ENCODE data around the gene ECEL1.

Gene ECEL1

GRCh38 chr2:232483311-232483922 lies 4.2 kb downstream of the ECEL1 start:
- no peak for DNase-seq

DNA sequence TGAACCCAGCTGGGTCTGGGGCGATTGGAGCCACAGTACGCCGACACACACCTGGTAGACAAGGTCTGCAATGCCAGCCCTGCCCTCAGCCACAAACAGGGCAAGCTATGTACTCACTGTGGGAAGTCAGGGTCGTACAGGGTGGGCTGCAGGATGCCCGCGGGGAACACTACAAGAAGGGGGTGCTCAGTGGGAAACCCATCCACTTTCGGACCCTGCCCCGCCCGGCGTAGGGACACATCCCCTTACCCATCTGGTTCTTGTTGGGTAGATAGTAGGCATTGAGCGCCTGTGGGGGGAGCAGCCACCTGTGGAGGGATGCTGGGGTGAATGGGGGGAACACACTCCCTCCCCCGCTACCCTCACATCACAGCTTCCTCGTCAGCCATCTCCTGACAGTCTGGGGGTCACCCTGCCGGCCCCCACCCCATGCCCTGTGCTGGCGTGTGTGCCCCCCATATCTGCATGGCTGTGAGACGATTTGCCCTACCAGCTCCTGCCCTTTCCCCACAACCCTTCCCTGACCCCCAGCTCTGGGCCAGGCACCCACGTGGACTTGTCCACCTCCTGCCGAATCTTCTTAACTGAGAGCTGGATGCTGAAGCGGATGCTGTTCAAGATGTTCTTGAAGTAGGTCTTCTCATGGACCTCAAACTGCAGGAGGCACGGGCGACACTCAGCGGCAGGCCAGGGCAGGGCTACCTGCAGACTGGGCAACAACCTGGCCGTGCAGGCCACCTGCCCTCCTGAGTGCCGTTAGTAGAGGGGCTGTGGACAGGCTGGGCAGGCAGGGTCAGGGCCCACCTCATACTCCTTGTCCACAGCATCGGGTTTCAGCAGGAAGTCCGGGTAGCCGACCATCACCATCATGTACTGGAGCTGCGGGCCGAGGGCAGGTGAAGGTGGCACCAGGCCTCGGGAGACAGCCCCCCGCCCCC lies 5.1 kb downstream of the ECEL1 start:
- no peak for DNase-seq

- DNase-seq, result no peak
Observed at GRCh38 chr2:232481322-232482140, 6.1 kb downstream of the ECEL1 start.

DNA sequence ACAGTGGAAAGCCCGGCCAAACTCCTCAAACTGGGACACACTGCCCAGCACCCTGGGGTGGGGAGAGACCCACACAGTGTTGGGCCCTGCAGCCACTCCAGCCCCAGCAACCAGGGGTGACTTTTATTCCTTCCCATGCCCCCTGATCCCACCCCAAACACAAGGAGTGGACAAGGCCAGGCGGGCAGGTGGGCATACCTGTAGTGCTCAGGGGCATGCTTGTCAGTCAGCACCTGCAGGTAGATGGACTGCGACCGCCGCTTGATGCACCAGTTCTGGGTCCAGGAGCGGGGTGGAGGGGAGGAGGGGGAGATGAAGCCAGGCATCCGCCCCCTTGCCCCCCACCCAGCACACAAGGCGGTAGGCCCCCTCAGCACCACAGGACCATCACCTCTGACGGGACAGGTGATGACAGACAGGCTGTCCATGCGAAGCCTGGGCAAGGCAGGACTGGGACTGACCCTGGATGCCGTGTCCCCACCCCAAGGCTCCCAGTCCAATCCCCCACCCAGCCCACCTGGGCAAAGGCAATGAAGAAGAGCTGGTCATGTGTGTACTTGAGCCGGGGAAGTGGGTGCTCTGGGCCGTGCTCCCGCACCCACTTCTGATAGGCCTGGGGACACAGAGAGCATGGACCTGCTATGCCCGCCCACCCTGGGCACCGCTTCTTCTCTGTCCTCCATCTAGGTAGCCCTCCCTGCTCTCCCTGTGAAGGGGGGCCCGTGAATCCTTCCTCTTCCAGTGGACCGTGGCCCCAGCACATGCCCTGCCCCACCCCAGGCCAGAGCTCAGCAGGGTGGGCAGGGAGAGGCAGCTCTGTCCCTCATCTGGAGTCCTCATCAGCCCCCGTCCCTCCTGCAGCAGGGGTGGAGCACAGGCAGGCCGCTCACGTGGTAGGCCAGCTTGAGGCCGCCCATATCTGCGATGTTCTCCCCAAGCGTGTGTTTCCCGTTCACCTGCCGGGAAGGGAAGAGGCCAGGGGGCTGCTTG lies 7.1 kb downstream of the ECEL1 start:
- DNase-seq, result no peak

- no peak for DNase-seq
Observed at GRCh38 chr2:232479341-232480200, 8.1 kb downstream of the ECEL1 start.

- DNase-seq, result no peak
Observed at GRCh38 chr2:232478571-232479340, 8.9 kb downstream of the ECEL1 start.

DNA sequence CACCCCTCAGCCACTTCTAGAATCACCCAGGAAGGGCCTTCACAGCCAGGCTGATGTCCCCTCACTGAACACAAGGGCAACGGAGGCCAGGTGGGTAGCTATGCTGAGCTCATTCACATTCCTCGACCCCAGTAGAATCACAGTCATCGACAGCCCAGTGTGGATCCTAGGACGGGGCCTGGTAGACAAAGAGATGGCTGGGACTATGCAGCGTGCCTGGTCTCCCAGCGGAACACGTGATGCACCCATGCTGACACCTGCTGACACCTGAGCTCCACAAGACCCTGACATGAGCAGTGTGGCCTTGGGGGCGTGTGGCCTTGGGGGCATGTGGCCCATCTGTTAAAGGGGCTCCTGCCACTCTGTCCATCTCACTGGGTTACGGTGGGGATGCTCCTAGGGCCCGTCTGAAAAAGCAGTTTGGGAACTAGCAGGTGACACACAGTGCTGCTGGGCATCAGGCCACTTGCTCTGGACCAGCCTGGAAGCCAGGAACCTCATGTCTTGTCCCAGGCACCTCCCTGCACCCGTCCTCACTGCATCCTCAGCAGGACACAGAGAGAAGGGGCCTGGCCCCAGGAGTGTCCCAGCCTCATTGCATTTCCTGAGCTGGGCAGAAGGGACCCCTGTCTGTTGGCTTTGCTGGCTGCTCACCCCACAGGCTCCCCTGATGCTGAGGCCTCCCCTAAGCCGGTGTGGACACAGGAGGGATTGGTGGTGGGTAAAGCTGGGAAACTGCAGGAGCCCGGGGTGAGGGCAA lies 9.7 kb downstream of the ECEL1 start:
- DNase-seq, result no peak

GRCh38 chr2:232476791-232477190 lies 10.8 kb downstream of the ECEL1 start:
- no peak for DNase-seq

- no peak for DNase-seq
Observed at GRCh38 chr2:232476045-232476444, 11.6 kb downstream of the ECEL1 start.

- DNase-seq, result no peak
Observed at GRCh38 chr2:232473467-232473890, 14.2 kb downstream of the ECEL1 start.

GRCh38 chr2:232466221-232466620 lies 21.4 kb downstream of the ECEL1 start:
- no peak for DNase-seq

DNA sequence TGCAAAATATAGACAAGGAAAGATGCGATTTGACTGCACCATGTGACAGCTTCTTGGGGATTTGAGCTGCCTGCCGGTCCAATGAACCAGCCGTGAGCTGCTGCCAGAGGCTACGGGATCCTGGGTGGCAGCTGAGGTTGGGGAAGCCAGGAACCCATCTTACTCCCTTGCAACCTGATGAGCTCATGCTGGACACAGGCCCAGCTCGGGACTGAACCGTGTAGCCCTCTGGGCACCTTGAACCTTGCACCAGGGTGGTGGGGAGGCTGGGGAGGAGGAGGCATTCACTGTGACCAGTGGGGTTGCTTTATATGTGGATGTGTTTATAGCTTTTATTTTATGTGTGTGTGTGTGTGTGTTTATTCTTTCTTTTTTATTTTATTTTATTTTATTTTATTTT lies 22.6 kb downstream of the ECEL1 start:
- DNase-seq, result no peak

DNA sequence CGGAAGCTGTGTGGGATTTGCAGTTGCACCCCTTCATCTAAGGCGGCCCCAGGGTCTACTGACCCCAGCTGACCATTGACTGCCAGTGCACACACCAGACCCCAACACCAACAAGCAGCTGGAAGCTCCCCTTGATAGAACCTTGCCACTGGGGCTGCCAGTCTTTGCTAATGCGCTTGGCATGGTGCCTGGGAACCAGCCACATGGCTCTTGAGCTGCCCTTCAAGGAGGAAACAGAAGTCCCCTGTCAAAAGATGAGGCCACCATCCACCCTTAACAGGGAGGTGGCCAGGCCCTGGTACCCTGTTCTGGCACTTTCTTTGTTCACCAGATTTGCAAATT lies 23.1 kb downstream of the ECEL1 start:
- no peak for DNase-seq

DNA sequence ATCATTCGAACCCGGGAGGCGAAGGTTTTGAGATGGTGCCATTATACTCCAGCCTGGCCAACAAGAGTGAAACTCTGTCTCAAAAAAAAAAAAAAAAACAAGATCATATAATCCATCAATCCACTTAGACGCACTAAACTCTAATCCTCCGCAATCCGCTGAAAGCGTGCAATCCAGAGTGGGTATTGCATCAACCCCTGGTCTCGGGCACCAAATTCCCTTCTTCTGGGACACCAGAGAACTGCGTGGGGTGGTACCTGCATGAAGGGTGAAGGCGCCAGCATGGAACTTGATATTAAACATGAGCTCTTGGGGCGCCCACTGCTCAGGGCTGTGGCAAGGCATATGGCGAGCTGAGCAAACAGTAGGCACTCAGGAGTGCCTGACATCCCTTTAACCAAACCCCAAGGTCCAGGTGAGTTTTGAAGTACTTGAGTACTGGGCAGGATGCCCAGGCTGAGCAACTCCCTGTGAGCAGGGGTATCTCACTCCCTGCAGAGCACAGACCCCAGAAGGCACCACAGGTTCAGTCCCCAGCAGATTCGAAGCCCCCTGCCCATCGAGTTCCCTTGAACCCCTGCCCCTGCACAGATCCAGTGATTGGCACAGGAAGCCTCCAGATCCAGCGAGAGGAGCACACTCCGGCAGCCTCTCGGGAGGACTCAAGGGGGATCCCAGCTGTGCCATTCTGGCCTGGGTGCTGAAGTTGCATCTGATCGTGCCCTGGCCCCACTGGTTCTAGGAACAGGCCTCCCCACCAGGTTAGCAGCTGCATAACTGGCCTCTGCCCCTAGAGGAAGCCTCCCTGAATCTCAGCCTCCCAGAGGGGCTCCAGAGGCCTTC lies 23.7 kb downstream of the ECEL1 start:
- DNase-seq, result no peak

- DNase-seq, result no peak
Observed at GRCh38 chr2:232460171-232460570, 27.5 kb downstream of the ECEL1 start.

- DNase-seq, result no peak
Observed at GRCh38 chr2:232459419-232460035, 28.1 kb downstream of the ECEL1 start.

- DNase-seq, result no peak
Observed at GRCh38 chr2:232458661-232459418, 28.8 kb downstream of the ECEL1 start.
